RWPE2 (cell line): ENCODE data around the gene CXCR5.
"Not testable (repeated sequence)": the region's sequence is repeated elsewhere in the genome, so short reads cannot be mapped to it uniquely, and the experiment has no call there.

Experiments
- ATAC-seq: fragments of 200-7000 bp; cut with Tn5 transposase; 3 replicates; pipeline ENCODE4 v1.9.1; 2021; ENCODE audit warnings: low read depth
- DNase-seq: peaks from one replicate; pipeline ENCODE4 v3.0.0-alpha.2; 2020; ENCODE audit warnings: low spot score
- H3K27ac ChIP-seq: fragments of 450-650 bp; 2 replicates; pipeline ENCODE4 v1.5.1; 2017; ENCODE audit warnings: mild to moderate bottlenecking; ENCODE audit not compliant: poor library complexity, severe bottlenecking
- H3K27me3 ChIP-seq: fragments of 250-450 bp; sonication (Bioruptor Pico); 2 replicates; pipeline ENCODE4 v1.5.1; 2021; ENCODE audit warnings: mild to moderate bottlenecking, moderate library complexity; ENCODE audit not compliant: insufficient read depth, poor library complexity, severe bottlenecking
- H3K36me3 ChIP-seq: fragments of 250-450 bp; sonication (Bioruptor Pico); 2 replicates; pipeline ENCODE4 v1.5.1; 2020; ENCODE audit warnings: low read depth, mild to moderate bottlenecking, moderate library complexity
- H3K4me1 ChIP-seq: fragments of 250-450 bp; sonication (Bioruptor Pico); 2 replicates; pipeline ENCODE4 v1.5.1; 2021; ENCODE audit warnings: mild to moderate bottlenecking, moderate library complexity; ENCODE audit not compliant: insufficient read depth, poor library complexity, severe bottlenecking
- H3K4me3 ChIP-seq: fragments of 250-450 bp; sonication (Bioruptor Pico); 2 replicates; pipeline ENCODE4 v1.5.1; 2021; ENCODE audit warnings: mild to moderate bottlenecking, moderate library complexity; ENCODE audit not compliant: severe bottlenecking
- H3K9me3 ChIP-seq: fragments of 250-450 bp; sonication (Bioruptor Pico); 2 replicates; pipeline ENCODE4 v1.5.1; 2021; ENCODE audit warnings: mild to moderate bottlenecking, moderate library complexity; ENCODE audit not compliant: severe bottlenecking
- TF ChIP-seq, protein P1 (sequence below): fragments of 450-650 bp; IDR thresholded peaks from one replicate; pipeline ENCODE4 v1.5.1; 2017; ENCODE audit warnings: mild to moderate bottlenecking, moderate library complexity; ENCODE audit not compliant: poor library complexity, severe bottlenecking

The CXCR5 gene

DNA sequence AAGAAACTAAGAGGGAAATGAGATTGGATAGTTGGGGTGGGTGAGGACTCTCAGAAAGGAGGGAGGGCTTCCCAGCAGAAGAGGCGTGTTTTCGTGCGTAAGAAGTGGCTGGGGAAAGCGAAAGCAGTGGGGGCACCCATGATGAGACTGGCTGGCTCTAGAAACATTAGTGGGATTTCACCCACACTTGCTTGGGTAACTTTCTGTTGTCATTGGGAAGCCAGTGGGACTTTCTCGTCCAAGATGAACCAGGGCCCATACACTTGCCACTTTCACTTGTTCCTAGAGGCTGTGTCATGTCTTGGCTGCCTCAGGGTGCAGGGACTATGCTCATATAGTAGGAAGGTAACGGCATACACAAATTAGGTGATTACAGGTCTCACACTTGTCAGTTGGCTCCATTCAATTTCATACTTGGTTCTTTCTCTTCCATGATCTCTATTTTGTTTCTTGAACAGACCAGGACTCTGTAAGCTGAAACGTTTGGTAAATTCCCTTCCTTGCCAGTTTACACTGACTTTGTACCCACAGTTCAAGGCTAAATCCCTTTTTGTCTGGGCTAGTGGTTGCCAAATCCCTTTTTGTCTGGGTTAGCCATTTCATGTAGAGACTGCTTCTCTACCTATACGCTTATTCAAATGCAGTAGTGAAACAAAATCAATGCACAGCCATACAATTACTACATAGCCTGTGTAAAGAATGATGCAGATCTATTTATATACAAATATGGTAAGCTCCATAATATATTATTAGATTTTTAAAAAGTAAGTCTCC lies 42.0 kb upstream of the CXCR5 start:
- DNase-seq (no peak), ATAC-seq (no peak)
- Histone ChIP-seq H3K4me1 (peaks cover 31% of the 10 kb centered on the region), H3K36me3 (no peaks in the 10 kb centered on the region), H3K9me3 (no peaks in the 10 kb centered on the region), H3K27ac (no peak overlapping the region), H3K27me3 (no peaks in the 10 kb centered on the region), H3K4me3 (no peak overlapping the region)
- TF ChIP-seq, protein P1, sequence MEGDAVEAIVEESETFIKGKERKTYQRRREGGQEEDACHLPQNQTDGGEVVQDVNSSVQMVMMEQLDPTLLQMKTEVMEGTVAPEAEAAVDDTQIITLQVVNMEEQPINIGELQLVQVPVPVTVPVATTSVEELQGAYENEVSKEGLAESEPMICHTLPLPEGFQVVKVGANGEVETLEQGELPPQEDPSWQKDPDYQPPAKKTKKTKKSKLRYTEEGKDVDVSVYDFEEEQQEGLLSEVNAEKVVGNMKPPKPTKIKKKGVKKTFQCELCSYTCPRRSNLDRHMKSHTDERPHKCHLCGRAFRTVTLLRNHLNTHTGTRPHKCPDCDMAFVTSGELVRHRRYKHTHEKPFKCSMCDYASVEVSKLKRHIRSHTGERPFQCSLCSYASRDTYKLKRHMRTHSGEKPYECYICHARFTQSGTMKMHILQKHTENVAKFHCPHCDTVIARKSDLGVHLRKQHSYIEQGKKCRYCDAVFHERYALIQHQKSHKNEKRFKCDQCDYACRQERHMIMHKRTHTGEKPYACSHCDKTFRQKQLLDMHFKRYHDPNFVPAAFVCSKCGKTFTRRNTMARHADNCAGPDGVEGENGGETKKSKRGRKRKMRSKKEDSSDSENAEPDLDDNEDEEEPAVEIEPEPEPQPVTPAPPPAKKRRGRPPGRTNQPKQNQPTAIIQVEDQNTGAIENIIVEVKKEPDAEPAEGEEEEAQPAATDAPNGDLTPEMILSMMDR, result no peak

GRCh38 chr11:118842369-118842768 lies 41.3 kb upstream of the CXCR5 start:
- DNase-seq, result no peak
- ATAC-seq, result peak; percentile 59
- no peaks in the 10 kb centered on the region for H3K36me3 ChIP-seq
- H3K4me1 ChIP-seq, result peaks cover 31% of the 10 kb centered on the region
- peak overlapping the region; percentile 43 for H3K27ac ChIP-seq
- no peaks in the 10 kb centered on the region for H3K9me3 ChIP-seq
- TF ChIP-seq, protein P1, result no peak
- H3K4me3 ChIP-seq, result no peak overlapping the region
- no peaks in the 10 kb centered on the region for H3K27me3 ChIP-seq

DNA sequence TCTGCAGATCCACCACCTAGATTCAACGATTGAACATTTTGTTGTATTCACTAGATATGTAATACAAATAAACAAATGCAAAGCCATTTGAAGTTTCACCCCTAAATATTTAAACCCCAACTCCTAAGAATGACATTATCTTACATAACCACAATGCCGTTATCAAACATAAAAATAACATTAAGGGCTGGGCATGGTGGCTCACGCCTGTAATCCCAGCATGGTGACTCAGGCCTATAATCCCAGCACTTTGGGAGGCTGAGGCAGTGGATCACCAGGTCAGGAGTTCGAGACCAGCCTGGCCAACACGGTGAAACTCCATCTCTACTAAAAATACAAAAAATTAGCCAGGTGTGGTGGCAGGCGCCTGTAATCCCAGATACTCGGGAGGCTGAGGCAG lies 40.8 kb upstream of the CXCR5 start:
- peak overlapping the region; percentile 43 for H3K27ac ChIP-seq
- DNase-seq, H3K9me3 ChIP-seq, H3K27me3 ChIP-seq, H3K4me3 ChIP-seq, H3K36me3 ChIP-seq, ATAC-seq: not testable (repeated sequence)
- H3K4me1 ChIP-seq, result peaks cover 31% of the 10 kb centered on the region

- no peak for ATAC-seq
- Histone ChIP-seq H3K9me3 (no peaks in the 10 kb centered on the region), H3K36me3 (no peaks in the 10 kb centered on the region), H3K27ac (peak overlapping the region; percentile 43), H3K27me3 (no peaks in the 10 kb centered on the region), H3K4me1 (peaks cover 31% of the 10 kb centered on the region), H3K4me3 (no peak overlapping the region)
- no peak for DNase-seq
- TF ChIP-seq, protein P1, result no peak
Measured at GRCh38 chr11:118843565-118843964, 40.1 kb upstream of the CXCR5 start.

DNA sequence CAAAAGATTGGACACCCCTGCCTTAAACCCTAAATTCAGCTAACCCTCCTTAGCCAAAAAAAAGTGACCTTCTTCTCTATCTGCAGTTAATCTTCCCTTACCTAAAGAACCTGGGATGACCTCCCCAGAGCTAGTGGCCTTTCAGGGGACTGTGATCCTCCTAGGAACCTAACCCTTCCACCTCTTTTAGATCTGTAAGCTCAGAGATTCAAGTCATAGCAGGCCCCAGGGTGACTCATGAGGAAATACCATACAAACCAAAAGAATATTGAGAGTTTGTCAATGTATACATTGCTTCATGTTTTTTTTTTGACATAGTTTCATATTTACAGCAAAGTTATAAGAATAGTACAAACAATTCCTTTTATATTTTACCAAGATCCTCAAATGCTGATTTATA lies 38.3 kb upstream of the CXCR5 start:
- TF ChIP-seq, protein P1, result no peak
- no peaks in the 10 kb centered on the region for H3K27me3 ChIP-seq
- no peak for DNase-seq
- peak; percentile 93 for ATAC-seq
- H3K27ac ChIP-seq, result peak overlapping the region; percentile 94
- H3K9me3 ChIP-seq, result no peaks in the 10 kb centered on the region
- no peaks in the 10 kb centered on the region for H3K36me3 ChIP-seq
- no peak overlapping the region for H3K4me3 ChIP-seq
- peaks cover 31% of the 10 kb centered on the region for H3K4me1 ChIP-seq
